IMR-90 (cell line): ENCODE data around the gene ALG1. TPM values are rescaled to one million over a fixed set of nuclear protein-coding genes. Genes with fewer than 3 reads are reported as not detected.

Source experiments
- polyA plus RNA-seq, 3 experiments: library from polyadenylated mRNA; depleted of rRNA; stranded (reverse); fragments of >200 nt; gene quantifications; 2 replicates each; pipeline ENCODE4 v1.2.3, GENCODE V29; 2012; ENCODE audit warnings: low replicate concordance in 1 of 3
- total RNA-seq: library from RNA; depleted of rRNA; stranded (reverse); fragments of >200 nt; gene quantifications from 2 replicates; pipeline ENCODE4 v1.2.3, GENCODE V29; 2012; rRNA removed

The ALG1 gene
- total and polyA plus RNA-seq, 2 of the 4 experiments (the other 2 are of a cell fraction), result 30.9 to 41.0 TPM

Other genes starting within 250 kb of the ALG1 start
- gene GLYR1, start 224.6 kb upstream of the ALG1 start, total RNA-seq, result 26.0 and 27.8 TPM in 2 replicates
- gene GLYR1, start 224.6 kb upstream of the ALG1 start, polyA plus RNA-seq (2012; rRNA removed), result 53.2 and 54.2 TPM in 2 replicates
- gene UBN1, start 224.4 kb upstream of the ALG1 start, total RNA-seq, result 5.7 and 7.8 TPM in 2 replicates
- gene UBN1, start 224.4 kb upstream of the ALG1 start, polyA plus RNA-seq (2012; rRNA removed), result 12.9 and 16.3 TPM in 2 replicates
- 0.28 and 0.36 TPM in 2 replicates for gene PPL, start 134.7 kb upstream of the ALG1 start, total RNA-seq
- 0.19 and 0.34 TPM in 2 replicates for gene PPL, start 134.7 kb upstream of the ALG1 start, polyA plus RNA-seq (2012; rRNA removed)
- not detected in 2 replicates for gene SEC14L5, start 113.5 kb upstream of the ALG1 start, total RNA-seq
- gene SEC14L5, start 113.5 kb upstream of the ALG1 start, polyA plus RNA-seq (2012; rRNA removed), result 0.07 TPM in 1 of 2 replicates, not detected in the other
- 5.3 and 6.5 TPM in 2 replicates for gene NAGPA, start 37.9 kb upstream of the ALG1 start, total RNA-seq
- gene NAGPA, start 37.9 kb upstream of the ALG1 start, polyA plus RNA-seq (2012; rRNA removed), result 12.2 and 15.0 TPM in 2 replicates
- gene C16orf89, start 5.9 kb upstream of the ALG1 start, total RNA-seq, result 0.18 TPM in 1 of 2 replicates, not detected in the other
- gene C16orf89, start 5.9 kb upstream of the ALG1 start, polyA plus RNA-seq (2012; rRNA removed), result 0.17 and 0.30 TPM in 2 replicates
- gene EEF2KMT, start 26.0 kb downstream of the ALG1 start, total RNA-seq, result 16.4 and 19.0 TPM in 2 replicates
- gene EEF2KMT, start 26.0 kb downstream of the ALG1 start, polyA plus RNA-seq (2012; rRNA removed), result 14.1 and 15.1 TPM in 2 replicates